DOHH2 (cell line): Measurements from ENCODE around the gene TEX36.

ENCODE experiments used
- EZH2phosphoT487 ChIP-seq: fragments of 200-600 bp; sonication (generic); IDR thresholded peaks from 2 replicates; pipeline ENCODE4 v1.6.1; 2017; ENCODE audit warnings: borderline replicate concordance, mild to moderate bottlenecking, antibody characterized with exemption, low read length, moderate library complexity, mixed read lengths
- TF ChIP-seq, protein P1 (sequence below): fragments of 200-600 bp; sonication (generic); IDR thresholded peaks from one replicate; pipeline ENCODE4 v1.5.1; 2014; ENCODE audit warnings: antibody characterized with exemption, mild to moderate bottlenecking, low read depth, low read length; ENCODE audit not compliant: poor library complexity, severe bottlenecking

DNA sequence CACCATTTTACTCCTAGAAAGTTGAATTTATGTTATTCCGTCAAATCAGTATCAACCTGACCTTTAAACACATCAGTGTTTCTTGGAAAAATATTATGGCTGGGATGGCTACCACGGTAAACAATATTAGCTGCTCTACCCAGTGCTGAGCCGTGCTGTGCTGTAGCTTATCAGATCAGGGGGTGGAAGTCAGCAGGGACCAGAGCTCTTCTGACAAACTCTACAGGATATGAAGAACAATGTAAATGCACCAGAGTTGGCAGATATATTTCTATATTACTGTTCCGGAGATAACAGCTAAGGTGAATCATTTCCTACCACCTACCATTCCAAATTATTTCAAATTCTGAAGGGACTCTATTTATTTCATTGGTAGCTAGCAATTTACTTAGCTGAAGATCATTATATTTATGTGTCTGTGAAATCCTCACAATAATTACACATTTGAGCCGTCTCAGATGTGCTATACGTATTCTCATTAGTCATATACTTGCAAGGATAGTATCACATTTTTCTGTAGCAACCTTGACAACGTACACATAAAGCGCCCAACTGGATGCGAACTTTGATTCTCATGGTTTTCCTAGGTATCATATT, 76.5 kb downstream of the TEX36 start:
- TF ChIP-seq, protein P1, sequence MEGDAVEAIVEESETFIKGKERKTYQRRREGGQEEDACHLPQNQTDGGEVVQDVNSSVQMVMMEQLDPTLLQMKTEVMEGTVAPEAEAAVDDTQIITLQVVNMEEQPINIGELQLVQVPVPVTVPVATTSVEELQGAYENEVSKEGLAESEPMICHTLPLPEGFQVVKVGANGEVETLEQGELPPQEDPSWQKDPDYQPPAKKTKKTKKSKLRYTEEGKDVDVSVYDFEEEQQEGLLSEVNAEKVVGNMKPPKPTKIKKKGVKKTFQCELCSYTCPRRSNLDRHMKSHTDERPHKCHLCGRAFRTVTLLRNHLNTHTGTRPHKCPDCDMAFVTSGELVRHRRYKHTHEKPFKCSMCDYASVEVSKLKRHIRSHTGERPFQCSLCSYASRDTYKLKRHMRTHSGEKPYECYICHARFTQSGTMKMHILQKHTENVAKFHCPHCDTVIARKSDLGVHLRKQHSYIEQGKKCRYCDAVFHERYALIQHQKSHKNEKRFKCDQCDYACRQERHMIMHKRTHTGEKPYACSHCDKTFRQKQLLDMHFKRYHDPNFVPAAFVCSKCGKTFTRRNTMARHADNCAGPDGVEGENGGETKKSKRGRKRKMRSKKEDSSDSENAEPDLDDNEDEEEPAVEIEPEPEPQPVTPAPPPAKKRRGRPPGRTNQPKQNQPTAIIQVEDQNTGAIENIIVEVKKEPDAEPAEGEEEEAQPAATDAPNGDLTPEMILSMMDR, result no peak
- no peak for TF ChIP-seq EZH2phosphoT487
